ENCODE data around the gene TMEM214.

The TMEM214 gene

DNA sequence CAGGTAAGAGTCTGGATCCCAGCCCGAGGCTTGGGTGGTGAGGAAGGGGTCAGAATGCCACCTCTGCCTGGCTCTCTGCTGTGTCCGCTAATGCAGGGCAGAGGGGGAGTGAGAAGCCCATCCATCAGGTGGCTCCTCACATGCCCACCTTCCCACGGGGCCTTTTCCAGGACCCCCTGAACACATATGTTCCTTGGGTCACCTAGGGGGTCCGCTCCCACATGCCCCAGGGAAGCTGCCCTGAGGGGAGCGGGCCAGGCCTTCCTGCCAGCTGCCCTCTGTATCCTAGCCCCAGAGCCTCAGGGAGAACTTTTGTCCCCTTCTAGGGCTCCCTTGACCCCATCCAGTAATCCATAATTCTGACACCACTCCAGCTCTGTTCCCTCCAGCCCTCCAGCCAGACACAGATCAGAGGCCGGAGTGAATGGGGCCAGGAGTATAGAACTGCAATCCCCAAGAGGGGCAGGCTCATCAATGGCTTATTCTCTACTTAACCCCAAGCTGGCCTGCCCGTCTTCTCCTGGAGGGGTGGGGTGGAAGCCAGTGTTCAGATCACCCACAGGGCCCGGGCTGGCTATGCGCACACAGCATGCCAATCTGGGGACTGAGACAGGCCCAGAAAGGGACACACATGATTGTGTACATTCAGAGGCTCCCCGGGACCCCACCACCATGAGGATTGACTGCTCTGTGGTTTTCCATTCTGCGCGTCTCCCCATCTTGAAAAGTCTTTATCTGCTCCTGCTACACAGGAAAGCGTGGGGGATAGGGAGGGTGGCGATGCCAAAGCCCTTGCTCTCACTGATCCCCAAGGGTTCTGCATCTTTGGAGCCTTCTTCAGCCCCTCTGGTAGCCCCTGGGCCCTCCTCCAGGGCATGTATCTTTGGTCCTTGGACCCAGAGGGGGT, 46.7 kb downstream of the TMEM214 start:
- H3K79me1 ChIP-seq (ENCODE audit: low read depth, low read length): no peaks in the 10 kb centered on the region
- H4K8ac ChIP-seq (ENCODE audit: low read depth, low read length): no peak overlapping the region
- H3K14ac ChIP-seq (ENCODE audit: low read length): peak overlapping the region; percentile 59
- no peaks in the 10 kb centered on the region for H3K9me3 ChIP-seq (replicated peaks in 1 of 2; ENCODE audit: control insufficient read depth in 2 of 2, insufficient read depth in 1 of 2, low read depth in 1 of 2, low read length in 2 of 2)
- H3K4me1 ChIP-seq (ENCODE audit: control insufficient read depth in 2 of 2, insufficient read depth in 1 of 2, low read depth in 1 of 2, low read length in 2 of 2): peaks cover 12 to 50% of the 10 kb centered on the region in 2 donors
- no peak overlapping the region for H4K91ac ChIP-seq (ENCODE audit: low read depth, low read length, poor library complexity)
- H3K23ac ChIP-seq (ENCODE audit: low read depth, low read length, poor library complexity): peak overlapping the region; percentile 3
- H3K27ac ChIP-seq (replicated peaks; ENCODE audit: low read length): no peak overlapping the region
- H2BK15ac ChIP-seq (ENCODE audit: low read length): peak overlapping the region; percentile 96
- DNase-seq (ENCODE audit: low spot score): no peak
- H2BK12ac ChIP-seq (ENCODE audit: low read length): peak overlapping the region; percentile 67
- no peak overlapping the region for H3K4me2 ChIP-seq (ENCODE audit: insufficient read depth, low read length, poor library complexity, severe bottlenecking)
- peak overlapping the region; percentile 57 for H2BK5ac ChIP-seq (ENCODE audit: low read length)
- no peak overlapping the region for H3K4me3 ChIP-seq (ENCODE audit: low read length in 2 of 2)
- WGBS, 2 donors (ENCODE audit: extremely low coverage in 2 of 2, insufficient read length in 2 of 2, insufficient replicate concordance in 1 of 2): no CpG with 5 or more reads among the region's 14 CpGs
- peak overlapping the region; percentile 84 for H2BK120ac ChIP-seq (ENCODE audit: low read depth, low read length)
- no peaks in the 10 kb centered on the region for H3K36me3 ChIP-seq (replicated peaks in 1 of 2; ENCODE audit: control insufficient read depth in 2 of 2, insufficient read depth in 2 of 2, low read length in 2 of 2)
- H2AFZ ChIP-seq (ENCODE audit: low read length): peak overlapping the region; percentile 88
- H3K18ac ChIP-seq (ENCODE audit: low read length): peak overlapping the region; percentile 84
- H2AK5ac ChIP-seq (ENCODE audit: low read depth, low read length): peak overlapping the region; percentile 71
- H3K27me3 ChIP-seq (ENCODE audit: control insufficient read depth in 3 of 3, insufficient read depth in 3 of 3, low read depth in 1 of 3, low read length in 3 of 3): no peaks in the 10 kb centered on the region
- no peak overlapping the region for H3K9ac ChIP-seq (ENCODE audit: low read depth, low read length, poor library complexity)
- H3K4ac ChIP-seq (ENCODE audit: low read length): peak overlapping the region; percentile 41

DNA sequence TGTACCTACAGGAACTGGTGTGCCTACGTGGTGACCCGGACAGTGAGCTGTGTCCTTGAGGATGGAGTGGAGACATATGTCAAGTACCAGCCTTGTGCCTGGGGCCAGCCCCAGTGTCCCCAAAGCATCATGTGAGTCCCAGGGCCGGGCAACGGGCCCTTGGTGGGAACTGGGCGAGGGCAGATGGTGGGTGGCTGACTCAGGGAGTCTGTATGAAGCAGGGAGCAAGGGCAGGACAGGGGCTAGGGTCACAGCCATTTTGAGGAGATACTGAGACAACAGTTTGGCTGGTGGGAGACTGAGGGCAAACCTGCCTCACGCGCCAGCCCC, 47.3 kb downstream of the TMEM214 start:
- WGBS, 2 donors (ENCODE audit: extremely low coverage in 2 of 2, insufficient read length in 2 of 2, insufficient replicate concordance in 1 of 2): no CpG with 5 or more reads among the region's 7 CpGs

DNA sequence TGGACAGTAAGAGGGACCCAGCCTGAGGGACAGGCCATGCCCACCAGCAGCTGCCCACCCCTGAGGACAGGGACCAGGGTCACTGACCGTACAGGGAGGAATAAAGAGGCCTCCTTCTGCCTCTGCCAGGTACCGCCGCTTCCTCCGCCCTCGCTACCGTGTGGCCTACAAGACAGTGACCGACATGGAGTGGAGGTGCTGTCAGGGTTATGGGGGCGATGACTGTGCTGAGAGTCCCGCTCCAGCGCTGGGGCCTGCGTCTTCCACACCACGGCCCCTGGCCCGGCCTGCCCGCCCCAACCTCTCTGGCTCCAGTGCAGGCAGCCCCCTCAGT, 47.8 kb downstream of the TMEM214 start:
- Histone ChIP-seq H3K4me3 (ENCODE audit: low read length in 2 of 2) (no peak overlapping the region), H3K4me1 (ENCODE audit: control insufficient read depth in 2 of 2, insufficient read depth in 1 of 2, low read depth in 1 of 2, low read length in 2 of 2) (peaks cover 15 to 50% of the 10 kb centered on the region in 2 donors), H3K18ac (ENCODE audit: low read length) (peak overlapping the region; percentile 92), H3K79me1 (ENCODE audit: low read depth, low read length) (no peaks in the 10 kb centered on the region), H2AFZ (ENCODE audit: low read length) (peak overlapping the region; percentile 71), H3K27ac (replicated peaks; ENCODE audit: low read length) (no peak overlapping the region), H3K4ac (ENCODE audit: low read length) (peak overlapping the region; percentile 97), H3K23ac (ENCODE audit: low read depth, low read length, poor library complexity) (peak overlapping the region; percentile 76), H3K36me3 (replicated peaks in 1 of 2; ENCODE audit: control insufficient read depth in 2 of 2, insufficient read depth in 2 of 2, low read length in 2 of 2) (no peaks in the 10 kb centered on the region), H3K27me3 (ENCODE audit: control insufficient read depth in 3 of 3, insufficient read depth in 3 of 3, low read depth in 1 of 3, low read length in 3 of 3) (peaks cover 0 to 2% (median 0%) of the 10 kb centered on the region in 3 experiments), H2BK5ac (ENCODE audit: low read length) (peak overlapping the region; percentile 57), H4K91ac (ENCODE audit: low read depth, low read length, poor library complexity) (peak overlapping the region; percentile 86), H3K14ac (ENCODE audit: low read length) (peak overlapping the region; percentile 67), H3K9ac (ENCODE audit: low read depth, low read length, poor library complexity) (peak overlapping the region; percentile 38), H2AK5ac (ENCODE audit: low read depth, low read length) (peak overlapping the region; percentile 71), H2BK120ac (ENCODE audit: low read depth, low read length) (peak overlapping the region; percentile 90), H2BK12ac (ENCODE audit: low read length) (peak overlapping the region; percentile 67), H3K4me2 (ENCODE audit: insufficient read depth, low read length, poor library complexity, severe bottlenecking) (peak overlapping the region; percentile 29), H3K9me3 (replicated peaks in 1 of 2; ENCODE audit: control insufficient read depth in 2 of 2, insufficient read depth in 1 of 2, low read depth in 1 of 2, low read length in 2 of 2) (no peaks in the 10 kb centered on the region), H4K8ac (ENCODE audit: low read depth, low read length) (peak overlapping the region; percentile 53), H2BK15ac (ENCODE audit: low read length) (peak overlapping the region; percentile 96)
- no CpG with 5 or more reads among the region's 14 CpGs for WGBS, 2 donors (ENCODE audit: extremely low coverage in 2 of 2, insufficient read length in 2 of 2, insufficient replicate concordance in 1 of 2)
- DNase-seq (ENCODE audit: low spot score): no peak

More for the DNA sequence above, 47.3 kb downstream of the TMEM214 start:
- Histone ChIP-seq H3K27me3 (ENCODE audit: control insufficient read depth in 3 of 3, insufficient read depth in 3 of 3, low read depth in 1 of 3, low read length in 3 of 3) (peaks cover 0 to under 1% (median 0%) of the 10 kb centered on the region in 3 experiments), H3K27ac (replicated peaks; ENCODE audit: low read length) (no peak overlapping the region), H2BK5ac (ENCODE audit: low read length) (peak overlapping the region; percentile 57), H2AK5ac (ENCODE audit: low read depth, low read length) (peak overlapping the region; percentile 71), H4K8ac (ENCODE audit: low read depth, low read length) (no peak overlapping the region), H2BK15ac (ENCODE audit: low read length) (peak overlapping the region; percentile 96), H3K14ac (ENCODE audit: low read length) (peak overlapping the region; percentile 25), H3K36me3 (replicated peaks in 1 of 2; ENCODE audit: control insufficient read depth in 2 of 2, insufficient read depth in 2 of 2, low read length in 2 of 2) (no peaks in the 10 kb centered on the region), H3K18ac (ENCODE audit: low read length) (no peak overlapping the region), H2BK120ac (ENCODE audit: low read depth, low read length) (peak overlapping the region; percentile 90), H3K4me2 (ENCODE audit: insufficient read depth, low read length, poor library complexity, severe bottlenecking) (no peak overlapping the region), H3K4ac (ENCODE audit: low read length) (no peak overlapping the region), H3K4me1 (ENCODE audit: control insufficient read depth in 2 of 2, insufficient read depth in 1 of 2, low read depth in 1 of 2, low read length in 2 of 2) (peaks cover 12 to 50% of the 10 kb centered on the region in 2 donors), H3K79me1 (ENCODE audit: low read depth, low read length) (no peaks in the 10 kb centered on the region), H3K9ac (ENCODE audit: low read depth, low read length, poor library complexity) (peak overlapping the region; percentile 63), H4K91ac (ENCODE audit: low read depth, low read length, poor library complexity) (no peak overlapping the region), H2AFZ (ENCODE audit: low read length) (peak overlapping the region; percentile 16), H3K4me3 (ENCODE audit: low read length in 2 of 2) (no peak overlapping the region), H3K9me3 (replicated peaks in 1 of 2; ENCODE audit: control insufficient read depth in 2 of 2, insufficient read depth in 1 of 2, low read depth in 1 of 2, low read length in 2 of 2) (no peaks in the 10 kb centered on the region), H2BK12ac (ENCODE audit: low read length) (peak overlapping the region; percentile 67), H3K23ac (ENCODE audit: low read depth, low read length, poor library complexity) (peak overlapping the region; percentile 76)
- no peak for DNase-seq (ENCODE audit: low spot score)

DNA sequence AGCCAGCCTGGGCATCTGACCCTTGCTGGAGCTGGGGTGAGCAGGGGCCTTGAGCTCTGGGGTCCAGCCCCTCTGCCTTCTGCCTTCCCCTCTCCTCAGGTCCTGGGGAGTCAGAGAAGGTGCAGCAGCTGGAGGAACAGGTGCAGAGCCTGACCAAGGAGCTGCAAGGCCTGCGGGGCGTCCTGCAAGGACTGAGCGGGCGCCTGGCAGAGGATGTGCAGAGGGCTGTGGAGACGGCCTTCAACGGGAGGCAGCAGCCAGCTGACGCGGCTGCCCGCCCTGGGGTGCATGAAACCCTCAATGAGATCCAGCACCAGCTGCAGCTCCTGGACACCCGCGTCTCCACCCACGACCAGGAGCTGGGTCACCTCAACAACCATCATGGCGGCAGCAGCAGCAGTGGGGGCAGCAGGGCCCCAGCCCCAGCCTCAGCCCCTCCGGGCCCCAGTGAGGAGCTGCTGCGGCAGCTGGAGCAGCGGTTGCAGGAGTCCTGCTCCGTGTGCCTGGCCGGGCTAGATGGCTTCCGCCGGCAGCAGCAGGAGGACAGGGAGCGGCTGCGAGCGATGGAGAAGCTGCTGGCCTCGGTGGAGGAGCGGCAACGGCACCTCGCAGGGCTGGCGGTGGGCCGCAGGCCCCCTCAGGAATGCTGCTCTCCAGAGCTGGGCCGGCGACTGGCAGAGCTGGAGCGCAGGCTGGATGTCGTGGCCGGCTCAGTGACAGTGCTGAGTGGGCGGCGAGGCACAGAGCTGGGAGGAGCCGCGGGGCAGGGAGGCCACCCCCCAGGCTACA, 49.4 kb downstream of the TMEM214 start:
- Histone ChIP-seq H3K4ac (ENCODE audit: low read length) (no peak overlapping the region), H3K27ac (replicated peaks; ENCODE audit: low read length) (no peak overlapping the region), H2BK5ac (ENCODE audit: low read length) (peak overlapping the region; percentile 55), H2AFZ (ENCODE audit: low read length) (no peak overlapping the region), H3K4me3 (ENCODE audit: low read length in 2 of 2) (no peak overlapping the region), H3K9me3 (replicated peaks in 1 of 2; ENCODE audit: control insufficient read depth in 2 of 2, insufficient read depth in 1 of 2, low read depth in 1 of 2, low read length in 2 of 2) (no peaks in the 10 kb centered on the region), H4K91ac (ENCODE audit: low read depth, low read length, poor library complexity) (peak overlapping the region; percentile 40), H3K23ac (ENCODE audit: low read depth, low read length, poor library complexity) (no peak overlapping the region), H2BK15ac (ENCODE audit: low read length) (peak overlapping the region; percentile 64), H4K8ac (ENCODE audit: low read depth, low read length) (no peak overlapping the region), H3K9ac (ENCODE audit: low read depth, low read length, poor library complexity) (no peak overlapping the region), H3K14ac (ENCODE audit: low read length) (no peak overlapping the region), H3K18ac (ENCODE audit: low read length) (peak overlapping the region; percentile 33), H2BK12ac (ENCODE audit: low read length) (peak overlapping the region; percentile 59), H3K4me1 (ENCODE audit: control insufficient read depth in 2 of 2, insufficient read depth in 1 of 2, low read depth in 1 of 2, low read length in 2 of 2) (peaks cover 15 to 43% of the 10 kb centered on the region in 2 donors), H3K79me1 (ENCODE audit: low read depth, low read length) (no peaks in the 10 kb centered on the region), H2AK5ac (ENCODE audit: low read depth, low read length) (peak overlapping the region; percentile 66), H2BK120ac (ENCODE audit: low read depth, low read length) (peak overlapping the region; percentile 11), H3K4me2 (ENCODE audit: insufficient read depth, low read length, poor library complexity, severe bottlenecking) (no peak overlapping the region), H3K36me3 (replicated peaks in 1 of 2; ENCODE audit: control insufficient read depth in 2 of 2, insufficient read depth in 2 of 2, low read length in 2 of 2) (no peaks in the 10 kb centered on the region), H3K27me3 (ENCODE audit: control insufficient read depth in 3 of 3, insufficient read depth in 3 of 3, low read depth in 1 of 3, low read length in 3 of 3) (peaks cover 0 to 6% (median 0%) of the 10 kb centered on the region in 3 experiments)
- no peak for DNase-seq (ENCODE audit: low spot score)
- WGBS, 2 donors (ENCODE audit: extremely low coverage in 2 of 2, insufficient read length in 2 of 2, insufficient replicate concordance in 1 of 2): no CpG with 5 or more reads among the region's 38 CpGs

All from neuronal stem cell (in vitro differentiated cells).